DOHH2 (cell line): Measurements from ENCODE around the gene TTLL10.

Experiments used
- H3F3A ChIP-seq: fragments of 200-600 bp; sonication (generic), shearing (Covaris generic); 2 replicates; pipeline ENCODE4 v1.6.0; 2016; ENCODE audit warnings: antibody characterized with exemption, mild to moderate bottlenecking; ENCODE audit not compliant: control insufficient read depth, insufficient read depth
- H3K27ac ChIP-seq: fragments of 200-600 bp; sonication (generic); 2 replicates; pipeline ENCODE4 v1.5.1; 2014; ENCODE audit warnings: low read depth, mild to moderate bottlenecking, low read length, moderate library complexity
- H3K27me3 ChIP-seq: fragments of 200-600 bp; sonication (generic); 2 replicates; pipeline ENCODE4 v1.6.1; 2014; ENCODE audit warnings: mild to moderate bottlenecking, low read length, mixed read lengths; ENCODE audit not compliant: control insufficient read depth
- H3K36me3 ChIP-seq: fragments of 200-600 bp; sonication (generic); 2 replicates; pipeline ENCODE4 v1.6.1; 2014; ENCODE audit warnings: mild to moderate bottlenecking, low read length, moderate library complexity, mixed read lengths; ENCODE audit not compliant: control insufficient read depth
- H3K4me1 ChIP-seq: fragments of 200-600 bp; sonication (generic); 2 replicates; pipeline ENCODE4 v1.6.1; 2014; ENCODE audit warnings: mild to moderate bottlenecking, low read length, mixed read lengths; ENCODE audit not compliant: control insufficient read depth
- H3K4me2 ChIP-seq: fragments of 200-600 bp; sonication (generic); 2 replicates; pipeline ENCODE4 v1.6.0; 2014; ENCODE audit warnings: mild to moderate bottlenecking, low read length, moderate library complexity
- H3K4me3 ChIP-seq: fragments of 200-600 bp; sonication (generic); 2 replicates; pipeline ENCODE4 v1.5.1; 2014; ENCODE audit warnings: mild to moderate bottlenecking, low read length, mixed read lengths
- H3K79me2 ChIP-seq: fragments of 200-600 bp; sonication (generic); 2 replicates; pipeline ENCODE4 v1.6.1; 2014; ENCODE audit warnings: mild to moderate bottlenecking, low read length, mixed read lengths; ENCODE audit not compliant: control insufficient read depth
- H3K9me2 ChIP-seq: fragments of 200-600 bp; sonication (generic); replicated peaks from 2 replicates; pipeline ENCODE4 v1.6.1; 2014; ENCODE audit warnings: mild to moderate bottlenecking, low read length, mixed read lengths; ENCODE audit not compliant: control insufficient read depth
- H3K9me3 ChIP-seq: fragments of 200-600 bp; sonication (generic); 2 replicates; pipeline ENCODE4 v1.6.1; 2014; ENCODE audit warnings: antibody characterized with exemption, low read length, mixed read lengths; ENCODE audit not compliant: control insufficient read depth, insufficient read depth
- H4K20me1 ChIP-seq: fragments of 200-600 bp; sonication (generic); 2 replicates; pipeline ENCODE4 v1.6.0; 2014; ENCODE audit warnings: low read depth, mild to moderate bottlenecking, antibody characterized with exemption, low read length, moderate library complexity; ENCODE audit not compliant: control insufficient read depth, insufficient read depth
- EZH2phosphoT487 ChIP-seq: fragments of 200-600 bp; sonication (generic); IDR thresholded peaks from 2 replicates; pipeline ENCODE4 v1.6.1; 2017; ENCODE audit warnings: borderline replicate concordance, mild to moderate bottlenecking, antibody characterized with exemption, low read length, moderate library complexity, mixed read lengths
- TF ChIP-seq, protein P1 (sequence below): fragments of 200-600 bp; sonication (generic); IDR thresholded peaks from one replicate; pipeline ENCODE4 v1.5.1; 2014; ENCODE audit warnings: antibody characterized with exemption, mild to moderate bottlenecking, low read depth, low read length; ENCODE audit not compliant: poor library complexity, severe bottlenecking

Gene TTLL10

DNA sequence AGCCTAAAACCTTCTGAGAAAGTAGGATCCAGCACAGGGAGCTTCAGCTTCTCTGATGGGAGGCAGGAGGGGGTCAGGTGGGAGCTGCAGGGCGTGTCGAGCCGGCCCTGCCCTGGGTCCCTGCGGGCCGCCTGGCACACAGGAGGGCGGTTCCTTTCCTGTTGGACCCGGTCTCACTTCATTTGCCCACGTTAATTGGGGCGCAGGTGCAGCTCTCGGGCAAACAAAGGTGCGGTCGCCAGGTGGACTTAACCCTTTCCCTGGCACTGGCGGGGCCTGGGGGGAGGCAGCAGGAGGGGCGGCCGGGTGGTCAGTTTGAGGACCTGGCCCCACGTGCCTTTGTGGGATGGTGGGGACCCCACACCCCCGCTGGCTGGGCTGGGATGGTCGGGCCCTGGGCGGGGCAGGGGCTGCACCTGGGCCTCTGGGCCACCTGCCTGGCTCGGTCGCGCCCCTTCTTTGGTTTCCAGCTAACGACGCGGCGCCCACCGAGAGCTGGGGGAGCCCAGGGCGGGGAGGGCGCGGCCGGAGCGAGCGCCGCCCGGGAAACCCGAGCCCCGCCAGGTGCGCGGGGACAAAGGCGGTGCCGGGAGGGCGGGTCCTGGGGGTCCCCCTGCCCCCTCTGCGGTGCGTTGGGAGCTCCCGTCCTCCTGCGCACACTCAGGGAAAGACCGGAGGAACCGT is 37.0 kb upstream of the TTLL10 start:
- H3K9me3 ChIP-seq = no peaks in the 10 kb centered on the region
- H3K4me2 ChIP-seq = peak overlapping the region; percentile 70
- peak overlapping the region; percentile 40 for H3K4me3 ChIP-seq
- H4K20me1 ChIP-seq = no peaks in the 10 kb centered on the region
- H3K27ac ChIP-seq = no peak overlapping the region
- no peaks in the 10 kb centered on the region for H3K9me2 ChIP-seq
- no peaks in the 10 kb centered on the region for H3K36me3 ChIP-seq
- H3K4me1 ChIP-seq = peaks cover 25% of the 10 kb centered on the region
- H3K79me2 ChIP-seq = no peaks in the 10 kb centered on the region
- TF ChIP-seq EZH2phosphoT487 = no peak
- TF ChIP-seq, protein P1, sequence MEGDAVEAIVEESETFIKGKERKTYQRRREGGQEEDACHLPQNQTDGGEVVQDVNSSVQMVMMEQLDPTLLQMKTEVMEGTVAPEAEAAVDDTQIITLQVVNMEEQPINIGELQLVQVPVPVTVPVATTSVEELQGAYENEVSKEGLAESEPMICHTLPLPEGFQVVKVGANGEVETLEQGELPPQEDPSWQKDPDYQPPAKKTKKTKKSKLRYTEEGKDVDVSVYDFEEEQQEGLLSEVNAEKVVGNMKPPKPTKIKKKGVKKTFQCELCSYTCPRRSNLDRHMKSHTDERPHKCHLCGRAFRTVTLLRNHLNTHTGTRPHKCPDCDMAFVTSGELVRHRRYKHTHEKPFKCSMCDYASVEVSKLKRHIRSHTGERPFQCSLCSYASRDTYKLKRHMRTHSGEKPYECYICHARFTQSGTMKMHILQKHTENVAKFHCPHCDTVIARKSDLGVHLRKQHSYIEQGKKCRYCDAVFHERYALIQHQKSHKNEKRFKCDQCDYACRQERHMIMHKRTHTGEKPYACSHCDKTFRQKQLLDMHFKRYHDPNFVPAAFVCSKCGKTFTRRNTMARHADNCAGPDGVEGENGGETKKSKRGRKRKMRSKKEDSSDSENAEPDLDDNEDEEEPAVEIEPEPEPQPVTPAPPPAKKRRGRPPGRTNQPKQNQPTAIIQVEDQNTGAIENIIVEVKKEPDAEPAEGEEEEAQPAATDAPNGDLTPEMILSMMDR = no peak
- H3F3A ChIP-seq = no peaks in the 10 kb centered on the region
- peaks cover 14% of the 10 kb centered on the region for H3K27me3 ChIP-seq

DNA sequence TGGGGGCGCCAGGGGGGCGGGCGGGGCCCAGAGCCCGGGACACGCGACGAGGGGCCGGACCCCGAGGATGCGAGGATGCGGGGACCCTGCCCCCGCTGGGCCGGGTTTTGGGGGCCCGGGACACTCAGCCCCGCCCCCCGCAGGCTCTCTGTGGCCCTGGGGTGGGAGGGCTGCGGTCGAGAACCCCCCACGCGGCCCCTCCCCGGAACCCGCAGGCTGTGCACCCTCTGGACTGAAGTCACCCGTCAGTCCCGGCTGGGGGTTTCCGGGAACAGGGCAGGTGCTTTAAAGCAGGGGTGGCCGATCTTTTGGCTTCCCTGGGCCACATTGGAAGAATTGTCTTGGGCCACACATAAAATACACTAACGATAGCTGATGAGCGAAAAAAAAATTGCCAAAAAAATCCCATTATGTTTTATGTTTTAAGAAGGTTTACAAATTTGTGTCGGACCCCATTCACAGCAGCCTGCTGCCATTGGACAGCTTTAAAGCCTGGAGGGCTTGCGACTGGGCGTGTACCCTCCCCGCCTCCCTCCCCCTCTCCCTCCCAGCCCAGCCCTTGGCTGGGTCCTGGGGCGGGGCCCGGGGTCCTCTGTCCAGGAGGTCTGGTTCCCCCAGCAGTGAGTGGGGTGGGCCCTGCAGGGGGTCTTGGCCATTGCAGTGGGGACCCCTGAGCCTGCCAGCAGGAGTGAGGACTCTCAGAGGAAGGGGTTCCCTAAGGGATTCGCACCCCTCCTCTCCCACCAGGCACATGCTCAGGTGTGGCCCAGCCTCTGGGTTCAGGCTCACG is 36.2 kb upstream of the TTLL10 start:
- Histone ChIP-seq H3K79me2 (no peaks in the 10 kb centered on the region), H3K9me2 (no peaks in the 10 kb centered on the region), H3F3A (no peaks in the 10 kb centered on the region), H3K9me3 (no peaks in the 10 kb centered on the region), H3K4me2 (peak overlapping the region; percentile 70), H3K36me3 (no peaks in the 10 kb centered on the region), H4K20me1 (no peaks in the 10 kb centered on the region), H3K27me3 (peaks cover 14% of the 10 kb centered on the region), H3K4me1 (peaks cover 25% of the 10 kb centered on the region), H3K4me3 (peak overlapping the region; percentile 40), H3K27ac (peak overlapping the region; percentile 12; the same call in 1 of the 2 replicates)
- TF ChIP-seq, protein P1 = no peak
- no peak for TF ChIP-seq EZH2phosphoT487

DNA sequence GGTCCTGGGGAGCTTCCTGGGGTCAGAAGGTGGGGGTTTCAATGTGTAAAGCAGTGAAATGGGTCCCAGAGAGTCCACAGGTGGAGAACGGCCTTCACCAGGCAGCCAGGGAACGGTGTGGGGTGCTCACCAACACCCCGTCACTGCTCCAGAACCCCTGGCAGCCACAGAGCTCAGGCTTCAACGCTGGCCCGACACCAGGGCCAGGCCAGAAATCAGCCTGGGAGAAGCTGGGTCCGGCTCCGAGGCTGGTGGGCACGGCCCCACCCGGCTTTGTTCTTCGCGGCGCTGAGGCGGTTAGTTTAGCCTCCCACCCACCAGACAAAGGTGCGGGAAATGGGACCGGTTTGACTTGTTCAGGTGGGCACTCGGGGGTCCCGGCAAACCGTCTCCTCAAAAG is 33.0 kb upstream of the TTLL10 start:
- H3K9me3 ChIP-seq = no peaks in the 10 kb centered on the region
- H3K79me2 ChIP-seq = no peaks in the 10 kb centered on the region
- no peaks in the 10 kb centered on the region for H3K36me3 ChIP-seq
- H3K4me3 ChIP-seq = no peak overlapping the region
- H3K27me3 ChIP-seq = peaks cover 15% of the 10 kb centered on the region
- peaks cover 46% of the 10 kb centered on the region for H3K4me1 ChIP-seq
- no peak overlapping the region for H3K27ac ChIP-seq
- no peak overlapping the region for H3K4me2 ChIP-seq
- TF ChIP-seq EZH2phosphoT487 = no peak
- TF ChIP-seq, protein P1 = no peak
- no peaks in the 10 kb centered on the region for H4K20me1 ChIP-seq
- no peaks in the 10 kb centered on the region for H3K9me2 ChIP-seq
- H3F3A ChIP-seq = no peaks in the 10 kb centered on the region
